Uterus (tissue), 4 donors: ENCODE data around the gene ATXN7L1. TPM values are rescaled to one million over a fixed set of nuclear protein-coding genes. Genes with fewer than 3 reads are reported as not detected.

Experiments used
- DNase-seq, 2 donors: peaks; one replicate each; pipeline ENCODE4 v3.0.0-alpha.2; 2019 to 2020
- H3K27ac ChIP-seq, 2 donors: fragments of 200-600 bp; sonication (generic); 1 replicate in 1 of 2; 2 replicates in 1 of 2; pipeline ENCODE4 v1.5.1; 2016 to 2018
- H3K27me3 ChIP-seq, 2 donors: fragments of 200-600 bp; sonication (generic); one replicate each; pipeline ENCODE4 v1.5.1; 2018 to 2019; ENCODE audit warnings: control low read depth in 1 of 2
- H3K36me3 ChIP-seq, 2 donors: fragments of 200-600 bp; sonication (generic); one replicate each; pipeline ENCODE4 v1.5.1; 2019; ENCODE audit warnings: control low read depth in 1 of 2
- H3K4me1 ChIP-seq, 2 donors: fragments of 200-600 bp; sonication (generic); one replicate each; pipeline ENCODE4 v1.5.1; 2018 to 2019; ENCODE audit warnings: control low read depth in 1 of 2
- H3K4me3 ChIP-seq, 2 donors: fragments of 200-600 bp; sonication (generic); 1 replicate in 1 of 2; 2 replicates in 1 of 2; pipeline ENCODE4 v1.5.1; 2018 to 2019; ENCODE audit warnings: mild to moderate bottlenecking in 1 of 2
- H3K9me3 ChIP-seq, 2 donors: fragments of 200-600 bp; sonication (generic); one replicate each; pipeline ENCODE4 v1.5.1; 2019; ENCODE audit warnings: control low read depth in 1 of 2
- POLR2A ChIP-seq, 2 donors: fragments of 450-650 bp; IDR thresholded peaks; one replicate each; pipeline ENCODE4 v1.6.1; 2016; ENCODE audit warnings: antibody characterized with exemption in 2 of 2, mild to moderate bottlenecking in 1 of 2, moderate library complexity in 1 of 2
- intact Hi-C: fragments of 100-400 bp; cut with DNase I; formaldehyde crosslinking; loops from one replicate; pipeline ENCODE4 v1.15.1; 2023; ENCODE audit warnings: low total_unique reads
- total RNA-seq, 4 donors: library from RNA; depleted of rRNA in 3 of 4; stranded (reverse); fragments of >200 nt in 3 of 4; gene quantifications; one replicate each; pipeline versions ENCODE4 v1.1.0 to v1.2.4, GENCODE V29; 2014 to 2023
- TF ChIP-seq, protein P1 (sequence below), 4 experiments: fragments of 200-600 bp in 2 of 4; fragments of 450-650 bp in 2 of 4; sonication (generic) in 2 of 4; IDR thresholded peaks; one replicate each; pipeline ENCODE4 v1.5.1; 2016 to 2019; ENCODE audit warnings: antibody characterized with exemption in 4 of 4, mild to moderate bottlenecking in 2 of 4, moderate library complexity in 1 of 4
- donor health status: DM: yes; HTN: yes; CAD: no.

The ATXN7L1 gene
- total RNA-seq, 4 donors from 2014 or later = 4.4 to 22.4 (median 11.0) TPM

DNA sequence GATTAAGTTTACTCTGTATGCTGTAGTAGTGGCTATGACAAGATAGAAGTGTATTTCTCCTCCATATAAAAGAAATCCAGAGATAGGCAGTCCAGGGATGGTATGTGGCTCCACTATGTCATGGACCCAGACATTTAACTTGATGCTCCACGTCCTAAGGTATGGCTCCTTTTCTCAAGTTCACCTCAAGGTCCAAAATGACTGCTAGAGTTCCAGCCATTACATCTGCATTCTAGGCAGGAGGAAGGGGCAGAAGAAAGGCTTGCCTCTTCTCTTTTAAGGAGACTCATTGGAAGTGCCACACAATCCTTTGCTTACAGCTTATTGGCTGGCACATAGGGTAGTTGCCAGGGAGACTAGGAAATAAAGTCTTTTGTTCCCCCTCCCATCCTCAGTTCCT, 27.7 kb upstream of the ATXN7L1 start:
- H3K4me3 ChIP-seq = no peak overlapping the region
- no peaks in the 10 kb centered on the region for H3K36me3 ChIP-seq
- no peak for TF ChIP-seq POLR2A (IDR thresholded peaks at IDR 0.05)
- TF ChIP-seq, protein P1, sequence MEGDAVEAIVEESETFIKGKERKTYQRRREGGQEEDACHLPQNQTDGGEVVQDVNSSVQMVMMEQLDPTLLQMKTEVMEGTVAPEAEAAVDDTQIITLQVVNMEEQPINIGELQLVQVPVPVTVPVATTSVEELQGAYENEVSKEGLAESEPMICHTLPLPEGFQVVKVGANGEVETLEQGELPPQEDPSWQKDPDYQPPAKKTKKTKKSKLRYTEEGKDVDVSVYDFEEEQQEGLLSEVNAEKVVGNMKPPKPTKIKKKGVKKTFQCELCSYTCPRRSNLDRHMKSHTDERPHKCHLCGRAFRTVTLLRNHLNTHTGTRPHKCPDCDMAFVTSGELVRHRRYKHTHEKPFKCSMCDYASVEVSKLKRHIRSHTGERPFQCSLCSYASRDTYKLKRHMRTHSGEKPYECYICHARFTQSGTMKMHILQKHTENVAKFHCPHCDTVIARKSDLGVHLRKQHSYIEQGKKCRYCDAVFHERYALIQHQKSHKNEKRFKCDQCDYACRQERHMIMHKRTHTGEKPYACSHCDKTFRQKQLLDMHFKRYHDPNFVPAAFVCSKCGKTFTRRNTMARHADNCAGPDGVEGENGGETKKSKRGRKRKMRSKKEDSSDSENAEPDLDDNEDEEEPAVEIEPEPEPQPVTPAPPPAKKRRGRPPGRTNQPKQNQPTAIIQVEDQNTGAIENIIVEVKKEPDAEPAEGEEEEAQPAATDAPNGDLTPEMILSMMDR (IDR thresholded peaks at IDR 0.05) = no peak
- intact Hi-C loops = no loop called here
- H3K4me1 ChIP-seq = no peaks in the 10 kb centered on the region
- H3K27me3 ChIP-seq = no peaks in the 10 kb centered on the region
- no peaks in the 10 kb centered on the region for H3K9me3 ChIP-seq
- no peak for DNase-seq
- no peak overlapping the region for H3K27ac ChIP-seq

DNA sequence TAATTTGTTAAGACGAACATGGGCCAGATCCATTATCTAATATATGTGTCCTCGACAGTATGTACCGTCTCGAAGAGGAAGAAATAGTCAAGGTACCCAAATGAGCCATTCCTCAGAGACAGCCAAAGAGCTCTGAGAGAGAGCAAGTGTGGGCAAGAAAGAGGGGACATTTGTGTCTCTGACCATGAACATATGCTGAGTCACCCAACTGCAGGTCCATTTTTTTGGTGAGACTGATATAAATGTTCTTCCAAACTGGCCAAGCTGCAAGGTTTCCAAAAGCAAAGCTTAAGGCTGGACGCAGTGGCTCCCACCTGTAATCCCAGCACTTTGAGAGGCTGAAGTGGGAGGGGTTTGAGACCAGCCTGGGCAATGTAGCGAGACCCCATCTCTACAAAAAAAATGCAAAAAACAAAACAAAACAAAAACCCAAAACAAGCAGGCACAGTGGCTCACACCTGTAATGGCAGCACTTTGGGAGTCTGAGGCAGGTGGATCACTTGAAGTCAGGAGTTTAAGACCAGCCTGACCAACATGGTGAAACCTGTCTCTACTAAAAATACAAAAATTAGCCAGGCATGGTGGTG, 26.0 kb upstream of the ATXN7L1 start:
- no peak for DNase-seq
- intact Hi-C loops = no loop called here
- H3K9me3 ChIP-seq = no peaks in the 10 kb centered on the region
- no peaks in the 10 kb centered on the region for H3K27me3 ChIP-seq
- H3K27ac ChIP-seq = no peak overlapping the region
- TF ChIP-seq, protein P1 (IDR thresholded peaks at IDR 0.05) = no peak
- TF ChIP-seq POLR2A (IDR thresholded peaks at IDR 0.05) = no peak
- H3K4me3 ChIP-seq = no peak overlapping the region
- no peaks in the 10 kb centered on the region for H3K4me1 ChIP-seq
- no peaks in the 10 kb centered on the region for H3K36me3 ChIP-seq

DNA sequence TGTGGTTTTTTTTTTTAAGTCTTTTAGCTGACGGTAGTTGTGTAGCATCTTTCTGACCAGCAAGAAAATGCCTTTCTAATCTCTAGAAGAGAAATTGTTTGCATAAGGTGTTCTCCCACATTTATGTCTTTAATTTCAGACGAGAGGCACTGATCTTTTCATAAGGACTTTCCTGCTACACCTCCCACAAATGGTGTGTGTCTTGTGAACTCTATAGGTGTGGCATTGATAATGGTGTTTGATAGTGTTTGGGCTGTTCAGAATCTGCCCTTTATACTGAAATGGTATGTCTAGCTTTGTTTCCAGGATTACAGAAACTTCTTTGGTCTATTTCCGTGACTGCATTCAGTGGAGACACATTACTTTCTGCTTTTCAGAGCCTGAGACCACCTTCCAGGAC, 21.6 kb upstream of the ATXN7L1 start:
- Histone ChIP-seq H3K27me3 (no peaks in the 10 kb centered on the region), H3K4me1 (no peaks in the 10 kb centered on the region), H3K36me3 (no peaks in the 10 kb centered on the region), H3K27ac (no peak overlapping the region), H3K4me3 (no peak overlapping the region), H3K9me3 (no peaks in the 10 kb centered on the region)
- intact Hi-C loops = no loop called here
- no peak for DNase-seq
- TF ChIP-seq POLR2A (IDR thresholded peaks at IDR 0.05) = no peak
- TF ChIP-seq, protein P1 (IDR thresholded peaks at IDR 0.05) = no peak

- intact Hi-C loops = no loop called here
- DNase-seq = no peak
- no peaks in the 10 kb centered on the region for H3K27me3 ChIP-seq
These were observed 20.1 kb upstream of the ATXN7L1 start for GRCh38 chr7:105896407-105896911.

DNA sequence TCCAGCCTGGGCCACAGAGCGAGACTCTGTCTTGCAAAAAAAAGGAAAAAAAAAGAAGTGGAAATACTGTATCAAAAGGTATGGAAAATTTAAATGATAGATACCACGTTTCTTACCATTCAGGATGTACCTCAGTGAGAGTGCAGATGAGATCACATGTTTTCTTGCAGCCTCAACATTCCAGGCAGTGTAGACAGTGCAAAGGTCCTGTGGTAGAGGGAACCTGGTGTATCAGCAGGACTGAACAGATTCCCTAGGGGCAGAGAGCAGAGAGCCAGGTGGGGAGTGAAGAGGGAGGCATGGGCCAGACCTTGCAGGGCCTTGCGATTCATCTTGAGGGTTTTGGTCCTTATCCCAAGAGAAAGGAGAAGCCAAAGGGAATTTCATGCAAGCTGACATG, 17.7 kb upstream of the ATXN7L1 start:
- Histone ChIP-seq H3K27ac (no peak overlapping the region), H3K4me3 (no peak overlapping the region), H3K36me3 (no peaks in the 10 kb centered on the region), H3K27me3 (no peaks in the 10 kb centered on the region), H3K4me1 (no peaks in the 10 kb centered on the region), H3K9me3 (no peaks in the 10 kb centered on the region)
- no peak for DNase-seq
- TF ChIP-seq, protein P1 (IDR thresholded peaks at IDR 0.05) = no peak
- TF ChIP-seq POLR2A (IDR thresholded peaks at IDR 0.05) = no peak
- intact Hi-C loops = no loop called here

More at GRCh38 chr7:105896407-105896911, 20.1 kb upstream of the ATXN7L1 start:
- no peaks in the 10 kb centered on the region for H3K9me3 ChIP-seq
- H3K4me1 ChIP-seq = no peaks in the 10 kb centered on the region
- H3K4me3 ChIP-seq = no peak overlapping the region
- no peak overlapping the region for H3K27ac ChIP-seq
- no peaks in the 10 kb centered on the region for H3K36me3 ChIP-seq
- TF ChIP-seq POLR2A (IDR thresholded peaks at IDR 0.05) = no peak
- TF ChIP-seq, protein P1 (IDR thresholded peaks at IDR 0.05) = no peak
